ENCODE results near the gene TMEM109.

The TMEM109 gene

GRCh38 chr11:60926500-60926899, 12.5 kb downstream of the TMEM109 start:
- no peak for DNase-seq (ENCODE audit: low read depth)

GRCh38 chr11:60927061-60927592, 13.2 kb downstream of the TMEM109 start:
- DNase-seq (ENCODE audit: low read depth): no peak

GRCh38 chr11:60927600-60927999, 13.6 kb downstream of the TMEM109 start:
- DNase-seq (ENCODE audit: low read depth): no peak

- no peak for DNase-seq (ENCODE audit: low read depth)
Measured at GRCh38 chr11:60928563-60929001, 14.6 kb downstream of the TMEM109 start.

- no peak for DNase-seq (ENCODE audit: low read depth)
Measured at GRCh38 chr11:60929764-60930163, 15.8 kb downstream of the TMEM109 start.

GRCh38 chr11:60930394-60930793, 16.4 kb downstream of the TMEM109 start:
- no peak for DNase-seq (ENCODE audit: low read depth)

GRCh38 chr11:60931917-60932316, 18.0 kb downstream of the TMEM109 start:
- DNase-seq (ENCODE audit: low read depth): no peak

- DNase-seq (ENCODE audit: low read depth): no peak
Measured at GRCh38 chr11:60932605-60933356, 18.8 kb downstream of the TMEM109 start.

- no peak for DNase-seq (ENCODE audit: low read depth)
Measured at GRCh38 chr11:60933416-60934123, 19.6 kb downstream of the TMEM109 start.

GRCh38 chr11:60934124-60934789, 20.3 kb downstream of the TMEM109 start:
- DNase-seq (ENCODE audit: low read depth): no peak

- no peak for DNase-seq (ENCODE audit: low read depth)
Measured at GRCh38 chr11:60934790-60935605, 21.0 kb downstream of the TMEM109 start.

GRCh38 chr11:60935676-60936442, 21.9 kb downstream of the TMEM109 start:
- no peak for DNase-seq (ENCODE audit: low read depth)

GRCh38 chr11:60936467-60937143, 22.6 kb downstream of the TMEM109 start:
- DNase-seq (ENCODE audit: low read depth): no peak

- DNase-seq (ENCODE audit: low read depth): no peak
Measured at GRCh38 chr11:60937144-60937527, 23.2 kb downstream of the TMEM109 start.

- DNase-seq (ENCODE audit: low read depth): no peak
Measured at GRCh38 chr11:60937811-60938210, 23.9 kb downstream of the TMEM109 start.

GRCh38 chr11:60938500-60938899, 24.5 kb downstream of the TMEM109 start:
- no peak for DNase-seq (ENCODE audit: low read depth)

- DNase-seq (ENCODE audit: low read depth): no peak
Measured at GRCh38 chr11:60939301-60939700, 25.3 kb downstream of the TMEM109 start.

- DNase-seq (ENCODE audit: low read depth): no peak
Measured at GRCh38 chr11:60939855-60940254, 25.9 kb downstream of the TMEM109 start.

- DNase-seq (ENCODE audit: low read depth): no peak
Measured at GRCh38 chr11:60941371-60942119, 27.6 kb downstream of the TMEM109 start.

- DNase-seq (ENCODE audit: low read depth): no peak
Measured at GRCh38 chr11:60942219-60942618, 28.3 kb downstream of the TMEM109 start.
